Osteoblast (primary cell): ENCODE results near the gene GALNT10. TPM values are rescaled to one million over a fixed set of nuclear protein-coding genes. Genes with fewer than 3 reads are reported as not detected.

Source experiments
- DNase-seq: peaks from one replicate; pipeline ENCODE4 v3.0.0; 2011; ENCODE audit warnings: low spot score, mixed read lengths; ENCODE audit not compliant: insufficient read length; ENCODE audit errors: missing footprints
- H2AFZ ChIP-seq: 2 replicates; pipeline ENCODE4 v1.6.0; 2011; ENCODE audit warnings: mild to moderate bottlenecking, low read length
- H3K27ac ChIP-seq: 2 replicates; pipeline ENCODE4 v1.5.1; 2011; ENCODE audit warnings: mild to moderate bottlenecking, low read depth, low read length, moderate library complexity
- H3K27me3 ChIP-seq: 2 replicates; pipeline ENCODE4 v1.6.0; 2012; ENCODE audit warnings: mild to moderate bottlenecking, control low read depth, inconsistent platforms, low read length, moderate library complexity; ENCODE audit not compliant: insufficient read depth
- H3K36me3 ChIP-seq: 2 replicates; pipeline ENCODE4 v1.5.1; 2011; ENCODE audit warnings: mild to moderate bottlenecking, low read length, control low read depth, moderate library complexity; ENCODE audit not compliant: insufficient read depth
- H3K4me1 ChIP-seq: 2 replicates; pipeline ENCODE4 v1.5.1; 2011; ENCODE audit warnings: mild to moderate bottlenecking, low read length, control low read depth, moderate library complexity; ENCODE audit not compliant: insufficient read depth
- H3K4me2 ChIP-seq: 2 replicates; pipeline ENCODE4 v1.6.0; 2011; ENCODE audit warnings: mild to moderate bottlenecking, low read length; ENCODE audit not compliant: insufficient read depth
- H3K4me3 ChIP-seq: fragments of 200-600 bp; sonication (generic); 3 replicates; pipeline ENCODE4 v1.5.1; 2012; ENCODE audit warnings: mild to moderate bottlenecking, low read length, inconsistent platforms; ENCODE audit not compliant: insufficient read depth
- H3K79me2 ChIP-seq: 2 replicates; pipeline ENCODE4 v1.6.0; 2012; ENCODE audit warnings: mild to moderate bottlenecking, low read length, control low read depth, inconsistent platforms; ENCODE audit not compliant: insufficient read depth
- H3K9me3 ChIP-seq: 2 replicates; pipeline ENCODE4 v1.5.1; 2011; ENCODE audit warnings: low read depth, low read length, control low read depth
- H4K20me1 ChIP-seq: 2 replicates; pipeline ENCODE4 v1.6.0; 2012; ENCODE audit warnings: mild to moderate bottlenecking, low read length, control low read depth; ENCODE audit not compliant: insufficient read depth
- CTCF ChIP-seq: IDR thresholded peaks from 2 replicates; pipeline ENCODE4 v1.5.1; 2011; ENCODE audit warnings: mild to moderate bottlenecking, low read depth, low read length, moderate library complexity; ENCODE audit errors: extremely low read depth
- total RNA-seq: library from RNA; depleted of rRNA; stranded (reverse); fragments of >200 nt; gene quantifications from 2 replicates; pipeline ENCODE4 v1.2.3, GENCODE V29; 2012

The GALNT10 gene
- total RNA-seq, 1 donor: 62.2 TPM

- H2AFZ ChIP-seq: no peak overlapping the region
- H3K79me2 ChIP-seq: no peaks in the 10 kb centered on the region
- no peak for DNase-seq
- no peak for TF ChIP-seq CTCF
- no peaks in the 10 kb centered on the region for H3K9me3 ChIP-seq
- H3K4me1 ChIP-seq: no peaks in the 10 kb centered on the region
- no peak overlapping the region for H3K4me2 ChIP-seq
- H3K4me3 ChIP-seq: no peak overlapping the region
- H3K27ac ChIP-seq: no peak overlapping the region
- H3K36me3 ChIP-seq: peaks cover 36% of the 10 kb centered on the region
- no peaks in the 10 kb centered on the region for H3K27me3 ChIP-seq
- peaks cover 5% of the 10 kb centered on the region for H4K20me1 ChIP-seq
Observed at GRCh38 chr5:154459015-154459414, 268.5 kb downstream of the GALNT10 start.

- no peak for TF ChIP-seq CTCF
- H3K4me2 ChIP-seq: no peak overlapping the region
- no peaks in the 10 kb centered on the region for H3K27me3 ChIP-seq
- H3K36me3 ChIP-seq: peaks cover 24% of the 10 kb centered on the region
- no peaks in the 10 kb centered on the region for H3K4me1 ChIP-seq
- no peak for DNase-seq
- H2AFZ ChIP-seq: no peak overlapping the region
- no peaks in the 10 kb centered on the region for H3K79me2 ChIP-seq
- H3K27ac ChIP-seq: no peak overlapping the region
- H4K20me1 ChIP-seq: peaks cover 5% of the 10 kb centered on the region
- no peaks in the 10 kb centered on the region for H3K9me3 ChIP-seq
- no peak overlapping the region for H3K4me3 ChIP-seq
Observed at GRCh38 chr5:154460172-154460571, 269.6 kb downstream of the GALNT10 start.

DNA sequence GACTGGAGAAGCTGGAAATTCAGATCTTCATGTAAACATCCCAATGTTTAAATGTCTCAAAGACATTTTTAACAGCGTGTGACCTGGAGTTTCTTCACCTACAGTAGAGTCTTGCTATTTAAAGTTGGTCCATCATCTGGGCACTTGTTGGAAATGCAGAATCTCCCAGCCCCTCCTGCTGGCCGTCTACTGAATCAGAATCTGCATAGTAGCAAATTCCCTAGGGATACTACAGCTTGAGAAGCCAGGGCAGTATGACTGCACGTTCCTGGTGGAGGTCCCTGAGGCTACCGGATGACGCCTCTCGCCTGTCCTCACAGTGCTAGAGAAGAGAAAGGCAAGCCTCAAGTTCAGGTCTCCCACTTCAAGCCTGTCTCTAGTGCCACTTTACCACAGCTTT lies 271.0 kb downstream of the GALNT10 start:
- H4K20me1 ChIP-seq: peaks cover 5% of the 10 kb centered on the region
- H3K79me2 ChIP-seq: no peaks in the 10 kb centered on the region
- no peak for DNase-seq

DNA sequence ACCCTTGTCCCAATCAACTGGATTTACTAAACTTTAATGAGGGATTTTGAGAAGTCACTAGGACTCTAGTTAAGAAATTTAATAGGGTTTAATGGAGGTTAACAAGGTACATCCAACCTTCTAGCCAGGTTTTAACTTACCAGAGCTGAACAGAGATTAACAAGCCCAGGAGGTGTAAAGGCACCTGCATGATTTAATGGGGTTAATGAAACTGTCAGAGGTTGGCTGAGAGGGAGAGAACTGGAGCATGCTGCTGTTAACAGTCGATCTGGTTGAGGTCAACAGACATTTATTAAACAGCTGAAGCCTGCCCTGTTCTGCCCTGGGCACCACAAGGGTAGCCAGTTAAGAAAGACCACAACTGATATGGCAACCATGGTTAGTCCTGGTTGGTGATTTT lies 273.9 kb downstream of the GALNT10 start:
- no peak for DNase-seq
- TF ChIP-seq CTCF: no peak
- H3K4me1 ChIP-seq: no peaks in the 10 kb centered on the region
- H3K27ac ChIP-seq: no peak overlapping the region
- H3K4me2 ChIP-seq: no peak overlapping the region
- H3K9me3 ChIP-seq: no peaks in the 10 kb centered on the region
- H3K27me3 ChIP-seq: peaks cover 5% of the 10 kb centered on the region
- H3K4me3 ChIP-seq: no peak overlapping the region
- H4K20me1 ChIP-seq: peaks cover 5% of the 10 kb centered on the region
- no peaks in the 10 kb centered on the region for H3K79me2 ChIP-seq
- H2AFZ ChIP-seq: no peak overlapping the region
- no peaks in the 10 kb centered on the region for H3K36me3 ChIP-seq

More for the DNA sequence above, 271.0 kb downstream of the GALNT10 start:
- Histone ChIP-seq H3K27me3 (no peaks in the 10 kb centered on the region), H3K27ac (no peak overlapping the region), H3K4me2 (no peak overlapping the region), H3K4me1 (no peaks in the 10 kb centered on the region), H3K4me3 (no peak overlapping the region), H3K9me3 (no peaks in the 10 kb centered on the region), H3K36me3 (peaks cover 11% of the 10 kb centered on the region), H2AFZ (no peak overlapping the region)
- peak; percentile 44 for TF ChIP-seq CTCF
